Measurements from ENCODE around the gene DCAF11. TPM values are rescaled to one million over a fixed set of nuclear protein-coding genes. Genes with fewer than 3 reads are reported as not detected.
A peak's percentile ranks its signal among the peaks of the same experiment; 100 is the strongest.

DCAF11 gene
- total RNA-seq, 4 donors from 2014 or later = 50.1 to 76.0 (median 54.4) TPM

DNA sequence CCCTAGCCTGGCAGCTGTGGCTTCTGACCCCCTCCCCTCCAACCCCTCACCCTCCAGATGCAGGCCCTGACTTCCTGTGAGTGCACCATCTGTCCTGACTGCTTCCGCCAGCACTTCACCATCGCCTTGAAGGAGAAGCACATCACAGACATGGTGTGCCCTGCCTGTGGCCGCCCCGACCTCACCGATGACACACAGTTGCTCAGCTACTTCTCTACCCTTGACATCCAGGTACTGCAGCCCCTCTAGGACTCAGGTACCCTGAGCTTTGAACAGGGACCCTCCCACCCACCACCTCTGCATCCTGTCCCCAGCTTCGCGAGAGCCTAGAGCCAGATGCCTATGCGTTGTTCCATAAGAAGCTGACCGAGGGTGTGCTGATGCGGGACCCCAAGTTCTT lies 40.5 kb downstream of the DCAF11 start:
- DNase-seq (ENCODE audit: low spot score) (no peak), ATAC-seq (ENCODE audit: low FRiP score) (no peak)
- TF ChIP-seq, protein P1, sequence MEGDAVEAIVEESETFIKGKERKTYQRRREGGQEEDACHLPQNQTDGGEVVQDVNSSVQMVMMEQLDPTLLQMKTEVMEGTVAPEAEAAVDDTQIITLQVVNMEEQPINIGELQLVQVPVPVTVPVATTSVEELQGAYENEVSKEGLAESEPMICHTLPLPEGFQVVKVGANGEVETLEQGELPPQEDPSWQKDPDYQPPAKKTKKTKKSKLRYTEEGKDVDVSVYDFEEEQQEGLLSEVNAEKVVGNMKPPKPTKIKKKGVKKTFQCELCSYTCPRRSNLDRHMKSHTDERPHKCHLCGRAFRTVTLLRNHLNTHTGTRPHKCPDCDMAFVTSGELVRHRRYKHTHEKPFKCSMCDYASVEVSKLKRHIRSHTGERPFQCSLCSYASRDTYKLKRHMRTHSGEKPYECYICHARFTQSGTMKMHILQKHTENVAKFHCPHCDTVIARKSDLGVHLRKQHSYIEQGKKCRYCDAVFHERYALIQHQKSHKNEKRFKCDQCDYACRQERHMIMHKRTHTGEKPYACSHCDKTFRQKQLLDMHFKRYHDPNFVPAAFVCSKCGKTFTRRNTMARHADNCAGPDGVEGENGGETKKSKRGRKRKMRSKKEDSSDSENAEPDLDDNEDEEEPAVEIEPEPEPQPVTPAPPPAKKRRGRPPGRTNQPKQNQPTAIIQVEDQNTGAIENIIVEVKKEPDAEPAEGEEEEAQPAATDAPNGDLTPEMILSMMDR (IDR thresholded peaks at IDR 0.05) = no peak

DNA sequence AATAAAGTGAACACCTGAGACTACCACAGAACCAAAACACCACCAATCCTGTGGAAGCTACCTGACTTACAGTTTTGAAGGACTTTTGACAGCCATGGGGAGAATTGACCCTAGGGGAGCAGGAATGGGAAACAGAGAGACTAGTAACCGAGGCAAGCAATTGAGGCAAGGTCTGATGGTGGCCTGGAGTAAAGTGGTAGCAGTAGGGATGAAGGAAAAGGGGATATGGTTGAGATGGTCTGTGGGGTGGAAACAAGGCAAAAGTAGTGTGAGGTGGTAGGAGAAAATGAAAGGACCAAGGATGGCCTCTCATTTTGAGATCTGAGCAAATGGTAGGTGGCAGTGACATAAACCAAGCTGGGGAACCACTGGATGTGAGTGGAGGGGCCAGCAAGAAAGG lies 42.3 kb downstream of the DCAF11 start:
- no peak for ATAC-seq (ENCODE audit: low FRiP score)
- DNase-seq (ENCODE audit: low spot score) = no peak
- TF ChIP-seq, protein P1 (IDR thresholded peaks at IDR 0.05) = no peak

DNA sequence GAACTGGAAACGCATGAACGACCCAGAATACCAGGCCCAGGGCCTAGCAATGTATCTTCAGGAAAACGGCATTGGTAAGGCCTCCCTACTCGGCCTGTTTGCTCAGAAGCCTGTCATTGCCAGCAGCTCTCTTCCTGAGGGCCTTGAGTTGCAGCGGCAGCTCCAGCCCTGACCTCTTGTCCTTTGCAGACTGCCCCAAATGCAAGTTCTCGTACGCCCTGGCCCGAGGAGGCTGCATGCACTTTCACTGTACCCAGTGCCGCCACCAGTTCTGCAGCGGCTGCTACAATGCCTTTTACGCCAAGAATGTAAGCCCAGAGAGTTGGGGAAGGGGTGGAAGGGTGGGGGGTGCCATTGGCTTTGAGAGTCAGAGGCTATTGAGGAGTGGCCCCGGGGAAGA lies 42.8 kb downstream of the DCAF11 start:
- TF ChIP-seq, protein P1 (IDR thresholded peaks at IDR 0.05) = no peak
- ATAC-seq (ENCODE audit: low FRiP score) = no peak
- DNase-seq (ENCODE audit: low spot score) = no peak

DNA sequence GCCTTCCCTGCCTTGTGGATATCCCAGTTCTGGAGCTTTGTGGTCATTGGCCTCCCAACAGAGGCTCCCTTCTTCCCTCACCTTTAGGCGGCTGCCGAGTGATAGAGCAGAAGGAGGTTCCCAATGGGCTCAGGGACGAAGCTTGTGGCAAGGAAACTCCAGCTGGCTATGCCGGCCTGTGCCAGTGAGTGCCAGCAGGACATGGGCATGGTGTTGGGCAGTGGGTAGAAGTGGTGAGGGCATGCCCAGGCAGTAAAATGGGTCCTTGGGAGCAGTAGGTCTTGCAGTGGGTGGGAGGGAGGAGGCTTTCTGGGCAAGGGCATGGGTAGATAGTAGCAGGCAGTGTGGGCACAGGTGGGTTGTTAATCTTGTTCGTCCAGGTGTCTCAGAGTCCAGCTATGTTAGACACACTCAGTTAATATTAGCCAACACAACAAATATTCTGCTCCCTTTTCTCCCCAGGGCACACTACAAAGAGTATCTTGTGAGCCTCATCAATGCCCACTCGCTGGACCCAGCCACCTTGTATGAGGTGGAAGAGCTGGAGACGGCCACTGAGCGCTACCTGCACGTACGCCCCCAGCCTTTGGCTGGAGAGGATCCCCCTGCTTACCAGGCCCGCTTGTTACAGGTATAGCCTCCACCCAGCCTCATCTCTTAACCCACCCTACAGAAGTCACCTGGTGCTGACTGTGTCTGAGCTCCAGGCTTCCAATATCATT lies 45.4 kb downstream of the DCAF11 start:
- ATAC-seq (ENCODE audit: low FRiP score) (no peak), DNase-seq (ENCODE audit: low spot score) (no peak)
- TF ChIP-seq, protein P1 (IDR thresholded peaks at IDR 0.05) = no peak

DNA sequence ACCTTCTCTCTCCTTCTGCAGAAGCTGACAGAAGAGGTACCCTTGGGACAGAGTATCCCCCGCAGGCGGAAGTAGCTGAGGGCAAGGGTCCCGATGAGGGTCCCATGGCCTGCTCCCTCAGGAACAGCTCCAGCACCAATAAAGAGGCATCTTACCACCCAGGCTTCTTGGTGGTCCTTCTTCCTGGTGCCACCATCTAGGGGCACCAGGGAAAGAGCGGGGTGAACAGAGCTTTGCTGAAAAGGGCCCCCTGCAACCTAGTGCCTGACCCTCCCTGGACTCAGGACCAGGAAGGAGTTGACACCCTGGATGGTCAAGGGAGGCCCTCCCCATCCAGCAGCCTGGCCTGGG lies 45.9 kb downstream of the DCAF11 start:
- DNase-seq (ENCODE audit: low spot score) = no peak
- no peak for ATAC-seq (ENCODE audit: low FRiP score)

DNA sequence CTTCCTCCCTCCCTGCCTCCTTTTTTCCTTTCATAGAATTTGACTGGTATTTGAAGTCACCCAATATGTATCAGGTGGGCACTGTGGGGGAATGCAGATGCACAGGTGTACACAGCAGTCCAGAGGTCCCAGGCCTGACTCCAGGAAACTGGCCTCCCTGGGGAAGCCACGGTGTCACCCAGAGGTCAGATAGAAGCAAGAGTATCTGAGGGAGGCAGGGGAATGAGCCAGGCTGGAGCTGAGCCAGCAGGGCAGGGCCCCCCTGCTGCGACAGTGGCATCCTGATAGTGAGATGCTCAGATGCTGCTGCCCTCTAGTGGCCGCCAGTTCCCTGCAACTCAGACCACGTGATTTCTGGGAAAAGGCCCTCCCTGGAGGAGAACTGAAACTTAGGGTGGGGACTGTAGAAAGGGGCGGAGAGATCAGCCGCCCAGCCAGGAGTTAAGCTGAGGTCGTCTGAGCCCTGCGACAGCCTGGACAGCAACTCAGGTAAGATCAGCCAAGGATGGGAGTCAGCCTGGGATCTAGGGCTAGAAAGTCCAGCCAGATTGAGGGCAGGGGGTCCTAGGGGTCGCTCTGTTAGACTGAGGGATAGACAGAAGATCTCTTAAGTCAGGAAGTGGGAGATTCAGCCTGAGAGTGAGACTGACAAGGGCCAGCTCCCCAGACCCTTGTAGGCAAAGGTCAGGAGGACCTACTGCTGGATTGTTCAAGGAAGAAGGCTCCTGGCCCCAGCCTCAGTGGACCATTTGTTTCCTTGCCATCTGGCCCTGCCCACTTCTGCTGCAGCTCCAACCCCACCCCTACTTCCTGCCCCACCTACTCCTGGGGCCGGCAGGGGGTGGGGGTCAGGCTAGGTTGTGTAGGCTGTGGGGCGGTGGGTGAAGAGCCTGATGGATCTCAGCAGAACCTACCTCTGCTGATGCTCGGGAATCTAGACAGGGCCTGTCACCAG lies 46.5 kb downstream of the DCAF11 start, which contains the start of gene IRF9:
TSS of gene IRF9 (plus strand) at position 416 of the 955 bp plus-strand sequence. CDS start 880 bp downstream, outside the sequence.
- TF ChIP-seq, protein P1 (IDR thresholded peaks at IDR 0.05) = peak in 2 of 3 donors; percentile 83 to 95
- ATAC-seq (ENCODE audit: low FRiP score) = peak; percentile 91
- DNase-seq (ENCODE audit: low spot score) = peak; percentile 99

More for the DNA sequence above, 45.9 kb downstream of the DCAF11 start:
- TF ChIP-seq, protein P1 (IDR thresholded peaks at IDR 0.05) = no peak

Data from omental fat pad (tissue), 4 donors.